SKM-1 (cell line): Measurements from ENCODE around the gene ELOF1.
"Not testable (repeated sequence)": the region's sequence is repeated elsewhere in the genome, so short reads cannot be mapped to it uniquely, and the experiment has no call there.

ENCODE experiments used
- DNase-seq: peaks from one replicate; lab custom pipeline; 2025; ENCODE audit not compliant: unreplicated experiment; lab: John Stamatoyannopoulos, UW

The ELOF1 gene

GRCh38 chr19:11558881-11559828 lies at the start of gene ELOF1:
TSS of gene ELOF1 (minus strand) at chr19:11559230. CDS start at chr19:11554347, 4,883 bp downstream.
- peak; percentile 94 for DNase-seq

DNA sequence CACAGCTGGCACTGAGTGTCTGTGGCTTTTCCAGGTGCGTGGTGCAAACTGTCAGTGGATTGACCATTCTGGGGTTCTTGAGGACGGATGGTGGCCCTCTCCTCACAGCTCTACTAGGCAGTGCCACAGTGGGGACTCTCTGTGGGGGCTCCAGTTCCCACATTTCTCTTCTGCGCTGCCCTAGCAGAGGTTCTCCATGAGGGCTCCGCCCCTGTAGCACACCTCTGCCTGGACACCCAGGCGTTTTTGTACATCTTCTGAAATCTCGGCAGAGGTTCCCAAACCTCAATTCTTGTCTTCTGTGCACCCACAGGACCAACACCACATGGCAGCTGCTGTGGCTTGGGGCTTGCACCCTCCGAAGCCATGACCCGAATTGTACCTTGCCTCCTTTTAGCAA lies 47.5 kb upstream of the ELOF1 start:
- DNase-seq = no peak

DNA sequence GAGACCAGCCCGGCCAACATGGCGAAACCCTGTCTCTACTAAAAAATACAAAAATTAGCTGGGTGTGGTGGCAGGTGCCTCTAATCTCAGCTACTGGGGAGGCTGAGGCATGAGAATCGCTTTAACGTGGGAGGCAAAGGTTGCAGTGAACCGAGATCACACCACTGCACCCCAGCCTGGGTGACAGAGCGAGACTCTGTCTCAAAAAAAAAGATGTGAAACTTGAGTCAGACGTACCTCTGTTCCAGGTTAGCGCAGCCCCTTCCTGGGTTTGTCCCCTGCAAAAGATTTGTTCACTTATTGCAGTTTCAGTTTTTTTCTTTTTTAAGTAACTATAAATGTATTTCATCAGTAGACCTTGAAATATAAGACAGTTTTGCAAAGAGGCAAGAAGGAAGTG lies 40.7 kb upstream of the ELOF1 start:
- DNase-seq = not testable (repeated sequence)

DNA sequence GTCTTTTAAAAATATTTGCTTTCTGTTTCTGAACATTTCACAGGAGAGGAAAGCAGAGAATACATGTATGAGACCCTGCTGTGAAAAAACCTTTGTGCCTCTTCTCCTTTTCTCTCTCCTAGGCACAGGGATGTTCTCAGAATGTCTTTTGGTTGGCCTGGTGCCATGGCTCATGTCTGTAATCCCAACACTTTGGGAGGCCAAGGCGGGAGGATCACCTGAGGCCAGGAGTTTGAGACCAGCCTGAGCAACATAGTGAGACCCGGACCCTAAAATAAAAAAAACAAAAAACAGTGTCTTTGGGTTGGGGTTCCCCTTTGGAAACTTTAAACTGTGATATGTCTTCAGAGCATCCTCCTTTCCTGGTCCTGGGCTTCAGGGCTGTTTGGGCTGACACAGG lies 39.7 kb upstream of the ELOF1 start:
- no peak for DNase-seq

DNA sequence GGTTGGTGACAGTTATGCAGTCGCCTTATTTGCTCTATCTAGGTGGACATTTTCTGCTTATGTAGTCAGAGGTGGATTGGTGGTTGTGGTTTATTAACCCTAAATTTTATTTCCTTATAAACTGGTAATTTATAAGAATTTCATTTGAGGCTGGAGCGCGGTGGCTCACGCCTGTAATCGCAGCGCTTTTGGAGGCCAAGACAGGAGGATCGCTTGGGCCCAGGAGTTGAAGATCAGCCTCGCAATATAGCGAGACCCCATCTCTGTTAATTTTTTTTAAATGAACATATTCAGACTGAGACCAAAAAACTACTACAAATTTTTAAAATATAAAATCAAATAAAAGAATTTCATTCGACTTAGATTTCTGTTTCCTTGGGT lies 39.1 kb upstream of the ELOF1 start:
- no peak for DNase-seq

DNA sequence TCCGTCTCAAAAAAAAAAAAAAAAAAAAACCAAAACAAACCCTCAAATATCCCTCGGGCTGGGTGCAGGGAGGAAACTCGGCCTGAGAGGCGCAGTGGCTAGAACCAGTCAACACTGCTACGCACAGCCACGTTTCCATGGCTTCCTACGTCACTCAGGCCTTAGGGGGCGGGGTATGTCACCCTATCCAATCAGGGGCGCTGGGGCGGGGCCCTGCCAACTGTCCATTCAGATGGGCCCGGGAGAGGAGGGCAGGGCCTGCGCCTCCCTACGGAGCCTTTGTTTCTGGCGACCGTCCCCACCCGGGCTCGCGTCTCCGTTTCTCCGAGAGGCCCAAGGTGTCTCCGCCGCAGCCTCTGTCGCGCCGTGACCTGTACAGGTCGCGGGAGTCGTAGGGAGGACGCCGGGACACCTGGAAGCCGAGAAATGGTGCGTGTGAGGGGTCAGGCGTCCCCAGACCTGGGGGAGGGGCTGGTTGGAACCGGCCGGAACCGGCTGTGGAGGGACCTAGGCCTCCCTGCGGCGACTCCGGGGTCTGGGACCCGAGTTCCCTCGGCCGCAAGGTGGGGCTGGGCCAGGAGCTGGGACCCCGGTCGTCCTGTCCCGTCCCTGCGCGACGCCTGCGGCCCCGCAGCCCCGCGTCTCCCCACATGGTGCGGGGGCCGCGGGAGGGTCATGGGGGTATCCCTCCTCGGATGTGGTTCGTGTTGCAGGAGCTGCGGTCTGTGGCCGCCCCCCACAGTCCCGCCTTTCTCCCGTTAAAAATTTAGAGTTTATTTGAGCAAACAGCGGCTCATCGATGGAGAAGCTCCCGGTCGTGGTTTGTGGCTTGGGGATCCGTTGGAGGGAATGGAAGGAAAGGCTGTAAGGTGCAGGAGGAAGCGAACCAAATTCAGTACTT lies 38.4 kb upstream of the ELOF1 start, which contains the start of gene ZNF627:
TSS of gene ZNF627 (plus strand) at position 282 of the 901 bp plus-strand sequence. CDS start at position 427, 145 bp downstream.
- DNase-seq = peak; percentile 96

DNA sequence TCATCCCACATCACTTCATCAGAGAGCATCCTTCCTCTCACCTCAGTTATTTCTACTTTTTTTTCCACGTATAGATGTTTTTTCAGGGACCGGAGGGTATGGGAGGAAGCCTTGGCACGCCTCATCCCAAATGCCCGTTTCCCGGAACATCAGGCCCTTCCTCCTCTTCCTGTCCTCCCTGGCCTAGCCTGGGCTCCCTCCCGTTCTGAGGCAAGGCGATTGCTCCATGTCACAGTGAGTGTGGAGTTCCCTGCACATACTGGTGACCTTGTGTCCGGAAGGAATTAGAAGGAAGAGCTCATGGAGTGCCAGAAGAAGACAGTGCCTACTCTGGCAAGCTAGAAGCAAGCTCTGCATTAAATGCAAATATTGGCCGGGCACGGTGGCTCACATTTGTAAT lies 37.1 kb upstream of the ELOF1 start:
- DNase-seq = no peak

GRCh38 chr19:11594084-11594483 lies 35.1 kb upstream of the ELOF1 start:
- no peak for DNase-seq

GRCh38 chr19:11587975-11588631 lies 29.1 kb upstream of the ELOF1 start:
- DNase-seq = no peak

DNA sequence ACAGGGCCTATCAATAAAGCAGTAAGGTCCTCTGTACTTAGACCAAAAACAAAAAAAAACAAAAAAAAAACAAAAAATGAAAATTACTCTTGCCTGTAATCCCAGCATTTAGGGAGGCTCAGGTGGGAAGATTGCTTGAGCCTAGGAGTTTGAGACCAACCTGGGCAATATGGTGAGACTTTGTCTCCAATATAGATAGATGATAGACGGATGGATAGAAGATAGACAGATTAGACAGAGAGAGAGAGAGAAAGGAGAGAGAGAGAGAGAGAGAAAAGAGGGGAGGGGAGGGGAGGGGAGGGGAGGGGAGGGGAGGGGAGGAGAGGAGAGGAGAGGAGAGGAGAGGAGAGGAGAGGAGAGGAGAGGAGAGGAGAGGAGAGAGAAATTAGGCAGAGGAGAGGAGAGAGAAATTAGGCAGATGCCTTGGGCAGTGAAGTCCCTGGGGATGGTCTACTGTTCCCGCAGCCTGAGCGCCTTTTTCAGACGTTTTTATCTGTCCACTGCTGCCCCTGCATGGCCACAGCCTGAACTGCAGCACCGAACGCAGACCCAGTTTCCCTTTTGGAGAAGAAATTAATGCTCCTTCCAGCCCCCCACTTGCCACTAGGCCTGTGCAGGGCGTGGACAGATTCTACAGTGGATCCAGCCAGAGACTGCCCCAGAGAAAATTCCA lies 28.4 kb upstream of the ELOF1 start:
- peak; percentile 57 for DNase-seq

DNA sequence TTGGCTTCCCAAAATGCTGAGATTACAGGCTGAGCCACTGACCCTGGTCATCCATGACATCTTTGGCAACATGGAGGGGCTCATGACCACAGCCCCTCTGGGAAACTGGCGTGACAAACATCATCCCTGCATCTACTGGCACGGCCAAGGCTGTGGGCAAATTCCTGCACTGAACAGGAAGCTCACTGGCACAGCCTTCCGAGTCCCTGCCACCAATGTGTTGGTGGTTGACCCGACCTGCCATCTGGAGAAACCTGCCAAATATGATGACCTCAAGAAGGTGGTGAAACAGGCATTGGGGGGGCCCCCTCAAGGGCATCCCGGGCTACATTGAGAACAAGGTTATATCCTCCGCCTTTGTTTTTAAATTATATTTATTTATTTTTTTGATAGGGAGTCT lies 27.3 kb upstream of the ELOF1 start:
- no peak for DNase-seq

- no peak for DNase-seq
These were observed 22.7 kb upstream of the ELOF1 start for GRCh38 chr19:11581740-11582139.

DNA sequence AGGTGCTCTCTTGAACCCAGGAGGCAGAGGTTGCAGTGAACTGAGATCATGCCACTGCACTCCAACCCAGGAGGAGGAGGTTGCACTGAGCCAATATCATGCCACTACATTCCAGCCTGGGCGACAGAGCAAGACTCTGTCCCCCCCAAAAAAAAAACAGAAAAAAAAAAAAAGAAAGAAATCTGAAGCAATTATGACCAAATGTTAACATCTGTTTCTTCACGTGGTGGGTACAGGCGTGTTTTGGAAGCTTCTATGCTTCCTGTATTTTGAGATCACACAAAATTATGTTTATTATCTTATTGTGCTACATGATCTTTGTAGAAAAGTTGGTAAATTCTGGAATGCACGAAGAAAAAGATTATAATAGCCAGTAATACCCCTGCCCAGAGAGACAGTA lies 21.1 kb upstream of the ELOF1 start:
- no peak for DNase-seq

GRCh38 chr19:11578258-11579142 lies 19.5 kb upstream of the ELOF1 start:
- no peak for DNase-seq

- DNase-seq = no peak
These were observed 18.6 kb upstream of the ELOF1 start, which contains the start of gene ACP5 for GRCh38 chr19:11577451-11578257. TSS of gene ACP5 (minus strand) at chr19:11577645. CDS start at chr19:11577317, 328 bp downstream.

DNA sequence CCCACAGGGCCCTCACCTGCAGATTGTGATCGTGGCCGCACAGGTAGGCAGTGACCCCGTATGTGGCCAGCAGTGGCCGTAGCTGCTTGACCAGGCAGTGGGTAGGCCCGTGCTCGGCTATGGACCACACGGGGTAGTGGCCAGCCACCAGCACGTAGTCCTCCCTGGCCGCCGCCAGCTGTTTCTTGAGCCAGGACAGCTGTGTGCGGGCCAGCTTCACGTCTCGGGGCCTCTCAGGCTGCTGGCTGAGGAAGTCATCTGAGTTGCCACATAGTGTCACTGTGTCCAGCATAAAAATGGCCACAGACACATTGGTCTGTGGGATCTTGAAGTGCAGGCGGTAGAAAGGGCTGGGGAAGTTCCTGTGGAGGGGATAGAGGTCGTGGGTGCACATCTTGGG lies 17.2 kb upstream of the ELOF1 start:
- no peak for DNase-seq

- no peak for DNase-seq
These were observed 15.7 kb upstream of the ELOF1 start for GRCh38 chr19:11574689-11575088.

- not testable (repeated sequence) for DNase-seq
These were observed 14.7 kb upstream of the ELOF1 start for GRCh38 chr19:11573763-11574162.

GRCh38 chr19:11573354-11573753 lies 14.3 kb upstream of the ELOF1 start:
- DNase-seq = not testable (repeated sequence)
